Measurements from ENCODE around the gene ATP1A1. TPM values are rescaled to one million over a fixed set of nuclear protein-coding genes. Genes with fewer than 3 reads are reported as not detected.

ATP1A1 gene
- total RNA-seq, 1 experiment from 2014 or later, result 181 TPM

DNA sequence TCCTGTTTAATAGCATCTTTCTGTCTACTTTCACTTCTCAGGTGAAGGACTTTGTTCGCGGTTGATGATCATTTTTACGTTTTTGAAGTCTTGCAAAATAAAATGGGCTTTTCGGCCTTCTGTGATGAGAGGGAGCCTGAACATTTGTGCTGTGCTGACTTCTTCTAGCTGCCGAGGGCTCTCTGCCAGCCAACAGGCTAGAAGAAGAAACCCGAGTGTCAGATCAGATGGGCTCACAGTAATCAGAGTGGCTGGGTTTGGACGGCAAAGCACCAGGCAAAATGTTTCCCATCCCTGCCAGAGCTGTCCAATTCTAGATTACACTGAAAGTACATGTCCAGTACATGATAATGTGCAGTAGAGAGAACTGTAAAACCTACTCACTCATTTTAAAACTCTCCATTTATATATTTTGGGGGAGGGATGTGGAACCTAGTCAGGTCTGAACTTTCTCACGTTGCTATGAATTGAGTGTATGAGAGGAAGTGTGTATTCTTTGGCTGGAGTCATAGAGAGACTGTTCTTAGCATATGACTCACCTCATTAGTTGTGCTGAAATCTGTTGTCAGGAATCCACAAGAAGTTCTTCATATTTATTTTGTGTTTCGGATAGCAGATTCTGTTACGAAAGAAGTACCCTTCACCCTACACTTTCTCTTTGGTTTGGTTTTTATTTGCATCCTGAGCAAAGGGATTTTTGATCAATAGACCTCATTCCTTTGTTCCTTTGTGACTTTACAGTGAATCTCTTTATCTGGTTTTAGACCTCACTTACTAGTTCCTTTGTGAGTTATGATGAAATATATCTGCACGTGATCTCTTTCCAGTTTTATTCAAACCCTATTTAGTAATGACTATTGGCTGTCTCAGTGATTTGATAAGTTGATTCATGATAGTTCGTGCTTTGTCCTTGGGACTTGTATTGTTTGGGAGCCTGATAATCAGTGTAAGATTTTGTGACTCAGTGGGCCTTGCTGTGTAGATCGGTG is 4.8 kb downstream of the ATP1A1 start:
- CTCF ChIA-PET, result interaction anchor here (0.6 kb wide), 1 partner anchor 161 kb away, joined by 4 read pairs; no protein-coding TSS in a partner anchor
- peak; percentile 39 for ATAC-seq
- no peaks in the 10 kb centered on the region for H3K36me3 ChIP-seq (ENCODE audit: low read depth, low read length)
- peak; percentile 87 for DNase-seq
- peak overlapping the region; percentile 78 for H3K4me3 ChIP-seq (ENCODE audit: low read length)
- no TSS peak for BruUV-seq (replicated peaks)
- intact Hi-C loops (cut with micrococcal nuclease), result no loop called here
- POLR2A ChIA-PET (ENCODE audit: unreplicated experiment), result no interaction called here
- H3K9me2 ChIP-seq (replicated peaks; ENCODE audit: low read length), result no peaks in the 10 kb centered on the region
- H3K9ac ChIP-seq (ENCODE audit: low read length), result peak overlapping the region; percentile 86
- peak overlapping the region; percentile 91 for H3K4me2 ChIP-seq (ENCODE audit: low read length)
- peaks cover 69% of the 10 kb centered on the region for H4K20me1 ChIP-seq (ENCODE audit: low read length)
- H3K27me3 ChIP-seq (ENCODE audit: low read length), result no peaks in the 10 kb centered on the region
- peaks cover 48% of the 10 kb centered on the region for H3K4me1 ChIP-seq (ENCODE audit: insufficient read depth, low read length)
- TF ChIP-seq EZH2 (IDR thresholded peaks at IDR 0.05; ENCODE audit: low read length, unreplicated experiment) (no peak), EZH2phosphoT487 (IDR thresholded peaks at IDR 0.05; ENCODE audit: borderline replicate concordance, low read length) (no peak)
- TF ChIP-seq, protein P1, sequence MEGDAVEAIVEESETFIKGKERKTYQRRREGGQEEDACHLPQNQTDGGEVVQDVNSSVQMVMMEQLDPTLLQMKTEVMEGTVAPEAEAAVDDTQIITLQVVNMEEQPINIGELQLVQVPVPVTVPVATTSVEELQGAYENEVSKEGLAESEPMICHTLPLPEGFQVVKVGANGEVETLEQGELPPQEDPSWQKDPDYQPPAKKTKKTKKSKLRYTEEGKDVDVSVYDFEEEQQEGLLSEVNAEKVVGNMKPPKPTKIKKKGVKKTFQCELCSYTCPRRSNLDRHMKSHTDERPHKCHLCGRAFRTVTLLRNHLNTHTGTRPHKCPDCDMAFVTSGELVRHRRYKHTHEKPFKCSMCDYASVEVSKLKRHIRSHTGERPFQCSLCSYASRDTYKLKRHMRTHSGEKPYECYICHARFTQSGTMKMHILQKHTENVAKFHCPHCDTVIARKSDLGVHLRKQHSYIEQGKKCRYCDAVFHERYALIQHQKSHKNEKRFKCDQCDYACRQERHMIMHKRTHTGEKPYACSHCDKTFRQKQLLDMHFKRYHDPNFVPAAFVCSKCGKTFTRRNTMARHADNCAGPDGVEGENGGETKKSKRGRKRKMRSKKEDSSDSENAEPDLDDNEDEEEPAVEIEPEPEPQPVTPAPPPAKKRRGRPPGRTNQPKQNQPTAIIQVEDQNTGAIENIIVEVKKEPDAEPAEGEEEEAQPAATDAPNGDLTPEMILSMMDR (conservative IDR thresholded peaks at IDR 0.05; ENCODE audit: low read depth, low read length), result no peak
- H3K27ac ChIP-seq (ENCODE audit: low read length), result peak overlapping the region; percentile 94
- no peak overlapping the region for H2AFZ ChIP-seq (ENCODE audit: low read length)
- H3K9me3 ChIP-seq (ENCODE audit: low read length), result no peaks in the 10 kb centered on the region
- H3K79me2 ChIP-seq (ENCODE audit: low read length), result peaks cover 96% of the 10 kb centered on the region
- H3F3A ChIP-seq (ENCODE audit: low read length, unreplicated experiment), result peaks cover 18% of the 10 kb centered on the region

DNA sequence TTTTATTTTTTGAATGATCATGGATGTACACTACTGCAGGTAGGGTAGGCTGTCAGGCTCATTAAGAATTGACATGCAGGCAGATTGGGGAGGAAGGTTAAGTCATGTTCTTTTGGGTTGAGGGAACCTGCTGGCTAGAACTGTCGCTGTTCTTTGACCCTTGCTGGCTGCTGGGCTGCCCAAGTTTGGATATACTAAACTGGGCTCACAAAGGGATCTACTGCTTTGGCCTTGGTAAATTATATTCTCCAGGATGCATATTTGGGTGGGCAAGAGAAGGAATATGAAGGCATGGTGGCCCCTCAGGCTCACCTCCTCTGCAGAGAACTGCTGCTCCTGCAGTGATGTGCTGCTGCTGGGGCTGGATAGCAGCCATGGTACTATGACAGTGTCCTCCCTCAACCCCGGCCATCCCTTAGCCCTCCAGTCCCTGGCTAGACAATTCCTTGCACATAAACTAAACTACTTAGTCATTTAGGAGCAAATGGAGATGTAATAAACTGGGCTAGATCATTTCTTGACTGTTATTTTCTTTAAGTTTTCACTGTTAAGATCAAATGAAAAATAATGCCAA is 6.1 kb downstream of the ATP1A1 start:
- Histone ChIP-seq H3K4me3 (ENCODE audit: low read length) (no peak overlapping the region), H3K9me3 (ENCODE audit: low read length) (no peaks in the 10 kb centered on the region), H3K27me3 (ENCODE audit: low read length) (no peaks in the 10 kb centered on the region), H3K9ac (ENCODE audit: low read length) (no peak overlapping the region), H4K20me1 (ENCODE audit: low read length) (peaks cover 77% of the 10 kb centered on the region), H3K79me2 (ENCODE audit: low read length) (peaks cover 100% of the 10 kb centered on the region), H2AFZ (ENCODE audit: low read length) (no peak overlapping the region), H3F3A (ENCODE audit: low read length, unreplicated experiment) (peaks cover 18% of the 10 kb centered on the region), H3K4me1 (ENCODE audit: insufficient read depth, low read length) (peaks cover 48% of the 10 kb centered on the region), H3K27ac (ENCODE audit: low read length) (peak overlapping the region; percentile 94), H3K4me2 (ENCODE audit: low read length) (peak overlapping the region; percentile 91), H3K36me3 (ENCODE audit: low read depth, low read length) (peaks cover 6% of the 10 kb centered on the region), H3K9me2 (replicated peaks; ENCODE audit: low read length) (no peaks in the 10 kb centered on the region)
- POLR2A ChIA-PET (ENCODE audit: unreplicated experiment), result no interaction called here
- no peak for DNase-seq
- intact Hi-C loops (cut with micrococcal nuclease), result no loop called here
- no TSS peak for BruUV-seq (replicated peaks)
- no peak for ATAC-seq
- TF ChIP-seq, protein P1 (conservative IDR thresholded peaks at IDR 0.05; ENCODE audit: low read depth, low read length), result no peak
- TF ChIP-seq EZH2phosphoT487 (IDR thresholded peaks at IDR 0.05; ENCODE audit: borderline replicate concordance, low read length), result no peak
- CTCF ChIA-PET, result no interaction called here

Data from PC-3 (cell line).